Activated CD4-positive, alpha-beta T cell treated with anti-CD3 and anti-CD28 coated beads, Interleukin-2, amount 10 ng/mL, durations not matched to agents 7 days and 5 days (primary cell): ENCODE results near the gene HSD11B2. TPM values are rescaled to one million over a fixed set of nuclear protein-coding genes. Genes with fewer than 3 reads are reported as not detected.

ENCODE experiments used
- CTCF ChIA-PET: fragments of 350-600 bp; sonication (Branson Sonifier 250); formaldehyde crosslinking; loops from one replicate; lab custom pipeline; 2021; ENCODE audit warnings: antibody characterized with exemption; lab: Charles Lee
- POLR2A ChIA-PET: fragments of 350-600 bp; sonication (Branson Sonifier 250); formaldehyde crosslinking; loops from one replicate; lab custom pipeline; 2021; ENCODE audit warnings: antibody characterized with exemption; lab: Charles Lee
- DNase-seq: peaks from one replicate; pipeline ENCODE4 v3.0.0-alpha.2; 2020
- H3K27ac Mint-ChIP-seq: one replicate; pipeline ENCODE4 v1.8.0; 2021; ENCODE audit warnings: mild to moderate bottlenecking, moderate library complexity, mixed read lengths
- H3K27me3 Mint-ChIP-seq: one replicate; pipeline ENCODE4 v1.8.0; 2021; ENCODE audit warnings: mixed read lengths
- H3K36me3 Mint-ChIP-seq: one replicate; pipeline ENCODE4 v1.8.0; 2021; ENCODE audit warnings: low read depth, mixed read lengths
- H3K4me1 Mint-ChIP-seq: one replicate; pipeline ENCODE4 v1.8.0; 2021; ENCODE audit warnings: mixed read lengths
- H3K4me3 Mint-ChIP-seq: one replicate; pipeline ENCODE4 v1.8.0; 2021; ENCODE audit warnings: mild to moderate bottlenecking, moderate library complexity, mixed read lengths
- H3K9me3 Mint-ChIP-seq: one replicate; pipeline ENCODE4 v1.8.0; 2021; ENCODE audit warnings: mixed read lengths
- total RNA-seq, 2 experiments: library from RNA; stranded (reverse); gene quantifications; one replicate each; pipeline ENCODE4 v1.2.3, GENCODE V29; 2021

HSD11B2 gene
- total RNA-seq, 2 experiments from 2014 or later = not detected

- Mint-ChIP-seq H3K36me3 (no peaks in the 10 kb centered on the region), H3K27ac (no peak overlapping the region), H3K9me3 (no peaks in the 10 kb centered on the region), H3K4me1 (peaks cover 4% of the 10 kb centered on the region), H3K27me3 (no peaks in the 10 kb centered on the region), H3K4me3 (no peak overlapping the region)
- no peak for DNase-seq
- POLR2A ChIA-PET = no interaction called here
- CTCF ChIA-PET = interaction anchor here (1.2 to 5.9 kb wide), 5 partner anchors 10 to 55 kb away, joined by 3 to 27 read pairs (median 6); partner anchors contain the start of gene ATP6V0D1
Observed at GRCh38 chr16:67466581-67466980, 35.7 kb downstream of the HSD11B2 start.

GRCh38 chr16:67468731-67469130 lies 37.8 kb downstream of the HSD11B2 start:
- no peaks in the 10 kb centered on the region for H3K9me3 Mint-ChIP-seq
- no peak overlapping the region for H3K27ac Mint-ChIP-seq
- POLR2A ChIA-PET = no interaction called here
- H3K4me3 Mint-ChIP-seq = no peak overlapping the region
- CTCF ChIA-PET = interaction anchor here (5.9 kb wide), 1 partner anchor 12 kb away, joined by 27 read pairs; the partner anchor contains the start of gene ATP6V0D1
- H3K27me3 Mint-ChIP-seq = no peaks in the 10 kb centered on the region
- peaks cover 4% of the 10 kb centered on the region for H3K4me1 Mint-ChIP-seq
- no peaks in the 10 kb centered on the region for H3K36me3 Mint-ChIP-seq
- DNase-seq = no peak

- Mint-ChIP-seq H3K9me3 (no peaks in the 10 kb centered on the region), H3K36me3 (no peaks in the 10 kb centered on the region), H3K4me1 (peaks cover 10% of the 10 kb centered on the region), H3K4me3 (no peak overlapping the region), H3K27me3 (no peaks in the 10 kb centered on the region), H3K27ac (no peak overlapping the region)
- ChIA-PET CTCF (interaction anchor here (0.7 to 1.0 kb wide), 3 partner anchors 11 to 51 kb away, joined by 3 to 5 read pairs (median 4); partner anchors contain the start of gene ATP6V0D1), POLR2A (no interaction called here)
- DNase-seq = no peak
Observed at GRCh38 chr16:67470359-67470758, 39.4 kb downstream of the HSD11B2 start.

- H3K4me3 Mint-ChIP-seq = no peak overlapping the region
- no peaks in the 10 kb centered on the region for H3K9me3 Mint-ChIP-seq
- H3K27ac Mint-ChIP-seq = no peak overlapping the region
- POLR2A ChIA-PET = no interaction called here
- H3K36me3 Mint-ChIP-seq = no peaks in the 10 kb centered on the region
- H3K4me1 Mint-ChIP-seq = peaks cover 7% of the 10 kb centered on the region
- DNase-seq = no peak
- no peaks in the 10 kb centered on the region for H3K27me3 Mint-ChIP-seq
- CTCF ChIA-PET = interaction anchor here (0.7 kb wide), 1 partner anchor 9 kb away, joined by 4 read pairs; the partner anchor contains the start of gene ATP6V0D1
Observed at GRCh38 chr16:67471758-67472384, 41.0 kb downstream of the HSD11B2 start.

GRCh38 chr16:67474551-67475455 lies 43.9 kb downstream of the HSD11B2 start:
- Mint-ChIP-seq H3K4me3 (no peak overlapping the region), H3K9me3 (no peaks in the 10 kb centered on the region), H3K36me3 (no peaks in the 10 kb centered on the region), H3K27ac (no peak overlapping the region), H3K27me3 (no peaks in the 10 kb centered on the region), H3K4me1 (peaks cover 21% of the 10 kb centered on the region)
- no peak for DNase-seq
- CTCF ChIA-PET = interaction anchor here (0.8 to 1.7 kb wide), 5 partner anchors 19 to 87 kb away, joined by 3 to 4 read pairs (median 3); no protein-coding TSS in a partner anchor
- POLR2A ChIA-PET = no interaction called here

- Mint-ChIP-seq H3K4me1 (peaks cover 26% of the 10 kb centered on the region), H3K4me3 (no peak overlapping the region), H3K36me3 (peaks cover 6% of the 10 kb centered on the region), H3K9me3 (no peaks in the 10 kb centered on the region), H3K27ac (no peak overlapping the region), H3K27me3 (no peaks in the 10 kb centered on the region)
- ChIA-PET POLR2A (no interaction called here), CTCF (interaction anchor here (0.6 to 1.4 kb wide), 2 partner anchors 14 to 387 kb away, joined by 3 read pairs; no protein-coding TSS in a partner anchor)
- DNase-seq = no peak
Observed at GRCh38 chr16:67477960-67478554, 47.1 kb downstream of the HSD11B2 start.

GRCh38 chr16:67480833-67481560 lies 50.1 kb downstream of the HSD11B2 start, which contains the start of gene ATP6V0D1:
ATP6V0D1 (minus strand) TSS chr16:67481157; CDS start chr16:67481086, 71 bp downstream.
- H3K9me3 Mint-ChIP-seq = no peaks in the 10 kb centered on the region

GRCh38 chr16:67481561-67482232 lies 50.8 kb downstream of the HSD11B2 start:
- H3K36me3 Mint-ChIP-seq = peaks cover 14% of the 10 kb centered on the region

More at GRCh38 chr16:67480833-67481560, 50.1 kb downstream of the HSD11B2 start, which contains the start of gene ATP6V0D1:
- ChIA-PET POLR2A (interaction anchor here (0.6 to 1.0 kb wide), 3 partner anchors 80 to 455 kb away, joined by 3 to 4 read pairs (median 3); no protein-coding TSS in a partner anchor), CTCF (interaction anchor here (0.6 to 20.8 kb wide), 47 partner anchors 8 to 992 kb away, joined by 3 to 195 read pairs (median 4); partner anchors contain the start of genes ACD, CARMIL2 and CTCF)
- H3K27me3 Mint-ChIP-seq = no peaks in the 10 kb centered on the region
- peak; percentile 99 for DNase-seq
- H3K36me3 Mint-ChIP-seq = peaks cover 14% of the 10 kb centered on the region
- peak within 1 kb of the TSS; percentile 97 for H3K27ac Mint-ChIP-seq
- peaks cover 26% of the 10 kb centered on the region for H3K4me1 Mint-ChIP-seq
- H3K4me3 Mint-ChIP-seq = peak within 1 kb of the TSS; percentile 90

GRCh38 chr16:67482233-67482924 lies 51.5 kb downstream of the HSD11B2 start:
- Mint-ChIP-seq H3K4me3 (peak overlapping the region; percentile 90), H3K9me3 (no peaks in the 10 kb centered on the region), H3K27me3 (no peaks in the 10 kb centered on the region), H3K4me1 (peaks cover 26% of the 10 kb centered on the region), H3K36me3 (peaks cover 14% of the 10 kb centered on the region), H3K27ac (peak overlapping the region; percentile 97)
- POLR2A ChIA-PET = no interaction called here
- DNase-seq = no peak
- CTCF ChIA-PET = interaction anchor here (0.7 to 20.8 kb wide), 10 partner anchors 10 to 187 kb away, joined by 3 to 195 read pairs (median 6); partner anchors contain the start of gene CARMIL2

More at GRCh38 chr16:67481561-67482232, 50.8 kb downstream of the HSD11B2 start:
- Mint-ChIP-seq H3K4me1 (peaks cover 26% of the 10 kb centered on the region), H3K4me3 (peak overlapping the region; percentile 90), H3K27me3 (no peaks in the 10 kb centered on the region), H3K27ac (peak overlapping the region; percentile 97), H3K9me3 (no peaks in the 10 kb centered on the region)
- ChIA-PET CTCF (interaction anchor here (0.6 to 20.8 kb wide), 45 partner anchors 8 to 363 kb away, joined by 3 to 195 read pairs (median 4); partner anchors contain the start of genes ACD, CARMIL2 and CTCF), POLR2A (interaction anchor here (0.6 to 1.0 kb wide), 3 partner anchors 79 to 454 kb away, joined by 3 to 4 read pairs (median 3); no protein-coding TSS in a partner anchor)
- peak; percentile 68 for DNase-seq

GRCh38 chr16:67483150-67483549 lies 52.2 kb downstream of the HSD11B2 start, which contains the start of gene AGRP:
AGRP (minus strand) TSS chr16:67483547; CDS start chr16:67483398, 149 bp downstream.
- Mint-ChIP-seq H3K36me3 (peaks cover 14% of the 10 kb centered on the region), H3K27ac (peak within 1 kb of the TSS; percentile 97)

More at GRCh38 chr16:67483150-67483549, 52.2 kb downstream of the HSD11B2 start, which contains the start of gene AGRP:
- no peaks in the 10 kb centered on the region for H3K27me3 Mint-ChIP-seq
- ChIA-PET CTCF (interaction anchor here (0.6 to 20.8 kb wide), 5 partner anchors 31 to 430 kb away, joined by 3 to 195 read pairs (median 5); no protein-coding TSS in a partner anchor), POLR2A (no interaction called here)
- peak within 1 kb of the TSS; percentile 90 for H3K4me3 Mint-ChIP-seq
- no peaks in the 10 kb centered on the region for H3K9me3 Mint-ChIP-seq
- no peak for DNase-seq
- H3K4me1 Mint-ChIP-seq = peaks cover 26% of the 10 kb centered on the region
